ENCODE data around the gene CASZ1. TPM values are rescaled to one million over a fixed set of nuclear protein-coding genes. Genes with fewer than 3 reads are reported as not detected.

The CASZ1 gene
- total RNA-seq, 1 experiment from 2014 or later: 12.6 TPM

- TF ChIP-seq CTCF (IDR thresholded peaks at IDR 0.05; ENCODE audit: unreplicated experiment): no peak
These were observed 114.4 kb downstream of the CASZ1 start for GRCh38 chr1:10682108-10682445.

GRCh38 chr1:10681296-10682107, 114.9 kb downstream of the CASZ1 start:
- CTCF ChIA-PET: interaction anchor here (0.6 kb wide), 1 partner anchor 104 kb away, joined by 3 read pairs; no protein-coding TSS in a partner anchor
- intact Hi-C loops (cut with micrococcal nuclease; ENCODE audit: unreplicated experiment): no loop called here
- no peaks in the 10 kb centered on the region for H3K9me3 Mint-ChIP-seq (ENCODE audit: low read depth, unreplicated experiment)
- peaks cover 9% of the 10 kb centered on the region for H3K4me1 Mint-ChIP-seq (ENCODE audit: low read depth, unreplicated experiment)
- no peaks in the 10 kb centered on the region for H3K27me3 Mint-ChIP-seq (ENCODE audit: unreplicated experiment)
- TF ChIP-seq CTCF (IDR thresholded peaks at IDR 0.05; ENCODE audit: unreplicated experiment): no peak
- no peak overlapping the region for H3K27ac Mint-ChIP-seq (ENCODE audit: unreplicated experiment)
- H3K36me3 Mint-ChIP-seq (ENCODE audit: insufficient read depth, unreplicated experiment): peaks cover 11% of the 10 kb centered on the region
- DNase-seq: no peak
- no TSS peak for BruUV-seq (replicated peaks)
- no peak overlapping the region for H3K4me3 Mint-ChIP-seq (ENCODE audit: low read depth, unreplicated experiment)

More at GRCh38 chr1:10682108-10682445, 114.4 kb downstream of the CASZ1 start:
- peaks cover 13% of the 10 kb centered on the region for H3K36me3 Mint-ChIP-seq (ENCODE audit: insufficient read depth, unreplicated experiment)
- H3K4me1 Mint-ChIP-seq (ENCODE audit: low read depth, unreplicated experiment): peaks cover 14% of the 10 kb centered on the region
- no peak overlapping the region for H3K4me3 Mint-ChIP-seq (ENCODE audit: low read depth, unreplicated experiment)
- H3K9me3 Mint-ChIP-seq (ENCODE audit: low read depth, unreplicated experiment): no peaks in the 10 kb centered on the region
- no TSS peak for BruUV-seq (replicated peaks)
- no peaks in the 10 kb centered on the region for H3K27me3 Mint-ChIP-seq (ENCODE audit: unreplicated experiment)
- H3K27ac Mint-ChIP-seq (ENCODE audit: unreplicated experiment): no peak overlapping the region
- CTCF ChIA-PET: interaction anchor here (0.6 kb wide), 1 partner anchor 105 kb away, joined by 3 read pairs; no protein-coding TSS in a partner anchor
- intact Hi-C loops (cut with micrococcal nuclease; ENCODE audit: unreplicated experiment): no loop called here
- no peak for DNase-seq

DNA sequence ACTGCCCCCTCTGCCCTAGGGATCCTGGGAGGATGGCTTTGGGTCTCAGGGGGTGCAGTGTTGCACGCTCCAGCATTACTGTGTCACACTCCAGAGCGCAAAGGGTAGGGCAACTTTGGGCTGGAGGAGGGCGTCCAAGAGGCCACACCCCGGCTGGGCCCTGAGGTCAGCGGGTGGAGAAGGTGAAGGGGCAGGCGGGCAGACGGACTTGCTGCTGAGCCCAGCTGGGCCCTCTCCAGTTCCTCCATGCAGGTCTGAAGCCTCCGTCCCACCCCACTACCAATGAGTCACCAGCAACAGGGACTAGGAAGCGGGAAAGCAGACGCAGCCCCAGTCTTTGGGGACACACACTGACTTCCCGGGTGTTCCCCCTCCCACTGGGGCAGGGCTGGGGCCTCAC, 116.0 kb downstream of the CASZ1 start:
- CTCF ChIA-PET: interaction anchor here (0.6 kb wide), 1 partner anchor 11 kb away, joined by 6 read pairs; no protein-coding TSS in a partner anchor
- H3K27me3 Mint-ChIP-seq (ENCODE audit: unreplicated experiment): no peaks in the 10 kb centered on the region

DNA sequence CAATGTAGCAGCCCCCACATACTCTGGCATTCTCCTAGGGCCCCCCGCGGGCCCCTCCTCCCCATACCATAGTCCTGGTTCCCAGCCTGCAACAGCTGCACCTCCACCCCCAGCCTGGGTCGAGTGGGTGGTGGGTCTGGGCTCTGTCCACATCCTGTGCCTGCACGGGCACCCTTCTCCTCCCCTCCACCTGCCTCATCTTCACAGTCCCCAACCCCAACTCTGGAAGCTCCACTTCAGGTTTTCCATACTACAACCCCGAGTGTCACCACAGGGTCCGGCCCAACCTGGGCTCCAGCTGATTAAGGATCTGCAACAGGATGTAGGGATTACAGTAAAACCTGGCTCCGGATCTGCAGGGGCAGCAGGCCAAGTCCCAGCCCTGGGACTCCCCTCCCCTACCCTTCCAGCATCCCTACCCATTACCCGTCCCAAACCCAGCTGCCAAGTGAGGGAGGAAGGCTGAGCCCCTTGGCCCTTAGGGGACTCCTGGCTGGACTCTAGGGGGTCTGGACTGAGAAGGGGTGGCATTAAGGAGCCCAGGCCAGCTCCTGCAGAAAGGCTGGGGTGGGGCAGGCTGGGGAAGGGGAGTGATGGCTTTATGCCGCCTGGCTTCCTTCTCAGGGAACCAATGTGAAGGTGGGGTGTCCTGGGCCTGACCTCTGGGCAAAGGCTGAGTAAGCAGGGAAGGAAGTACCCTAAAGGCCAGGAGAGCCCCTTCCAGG, 116.8 kb downstream of the CASZ1 start:
- Mint-ChIP-seq H3K4me1 (ENCODE audit: low read depth, unreplicated experiment) (no peaks in the 10 kb centered on the region), H3K9me3 (ENCODE audit: low read depth, unreplicated experiment) (no peaks in the 10 kb centered on the region), H3K27ac (ENCODE audit: unreplicated experiment) (no peak overlapping the region), H3K27me3 (ENCODE audit: unreplicated experiment) (no peaks in the 10 kb centered on the region), H3K4me3 (ENCODE audit: low read depth, unreplicated experiment) (no peak overlapping the region), H3K36me3 (ENCODE audit: insufficient read depth, unreplicated experiment) (peaks cover 11% of the 10 kb centered on the region)
- peak; percentile 10 for DNase-seq
- CTCF ChIA-PET: interaction anchor here (0.5 kb wide), 1 partner anchor 1652 kb away, joined by 3 read pairs; no protein-coding TSS in a partner anchor
- intact Hi-C loops (cut with micrococcal nuclease; ENCODE audit: unreplicated experiment): no loop called here
- no peak for TF ChIP-seq CTCF (IDR thresholded peaks at IDR 0.05; ENCODE audit: unreplicated experiment)
- no TSS peak for BruUV-seq (replicated peaks)

More for the DNA sequence above, 116.0 kb downstream of the CASZ1 start:
- no peak for DNase-seq
- Mint-ChIP-seq H3K27ac (ENCODE audit: unreplicated experiment) (no peak overlapping the region), H3K36me3 (ENCODE audit: insufficient read depth, unreplicated experiment) (peaks cover 11% of the 10 kb centered on the region), H3K4me3 (ENCODE audit: low read depth, unreplicated experiment) (no peak overlapping the region), H3K9me3 (ENCODE audit: low read depth, unreplicated experiment) (no peaks in the 10 kb centered on the region), H3K4me1 (ENCODE audit: low read depth, unreplicated experiment) (no peaks in the 10 kb centered on the region)
- BruUV-seq (replicated peaks): no TSS peak
- intact Hi-C loops (cut with micrococcal nuclease; ENCODE audit: unreplicated experiment): no loop called here
- no peak for TF ChIP-seq CTCF (IDR thresholded peaks at IDR 0.05; ENCODE audit: unreplicated experiment)
